ENCODE results near the gene MYO1A.

Gene MYO1A

DNA sequence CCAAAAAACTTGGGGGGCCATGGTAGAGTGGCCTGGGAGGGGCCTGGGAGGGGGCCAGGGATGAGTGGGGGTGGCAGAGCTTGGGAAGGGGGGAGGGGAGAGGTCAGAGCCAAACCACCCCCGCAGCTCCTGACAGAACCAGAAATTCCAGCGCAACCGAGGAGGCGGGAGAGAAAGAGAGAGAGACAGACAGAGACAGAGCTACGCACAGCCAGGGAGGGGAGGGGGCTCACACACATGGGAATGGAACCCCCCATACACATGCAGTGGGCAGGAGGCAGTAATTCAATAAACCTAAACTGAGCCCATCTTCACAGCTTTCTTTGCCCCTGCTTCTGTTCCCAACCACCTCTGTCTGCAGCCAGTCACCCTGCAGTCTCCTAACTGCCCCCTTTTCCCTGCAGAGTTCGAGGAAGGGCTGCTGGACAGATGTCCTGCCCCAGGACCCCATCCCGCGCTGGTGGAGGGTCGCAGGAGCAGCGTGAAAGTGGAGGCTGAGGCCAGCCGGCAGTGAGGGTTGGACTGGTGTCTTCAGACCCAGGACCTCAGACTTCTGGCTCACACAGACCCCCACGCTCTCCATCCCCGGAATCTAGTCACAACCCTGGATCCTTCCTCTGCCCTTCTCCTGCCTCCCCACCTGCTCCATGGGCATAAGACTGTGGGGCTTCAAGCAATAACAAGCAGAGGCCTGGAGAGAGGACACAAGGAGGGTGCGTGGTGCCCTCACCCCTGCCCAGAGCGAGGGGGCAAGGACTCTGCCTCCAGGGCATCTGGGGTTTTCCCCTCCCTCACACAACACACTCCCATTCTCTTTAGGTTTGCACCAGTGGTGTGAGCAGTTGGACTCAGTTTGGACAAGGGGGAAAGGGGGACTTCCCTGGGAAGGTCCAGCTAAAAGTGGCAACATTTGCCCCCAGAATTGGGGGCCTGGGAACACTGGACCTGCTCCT, 44.6 kb upstream of the MYO1A start:
- H3K27ac ChIP-seq, result peak overlapping the region; percentile 15; the same call in 1 of the 2 replicates
- TF ChIP-seq CTCF (conservative IDR thresholded peaks at IDR 0.05), result no peak

DNA sequence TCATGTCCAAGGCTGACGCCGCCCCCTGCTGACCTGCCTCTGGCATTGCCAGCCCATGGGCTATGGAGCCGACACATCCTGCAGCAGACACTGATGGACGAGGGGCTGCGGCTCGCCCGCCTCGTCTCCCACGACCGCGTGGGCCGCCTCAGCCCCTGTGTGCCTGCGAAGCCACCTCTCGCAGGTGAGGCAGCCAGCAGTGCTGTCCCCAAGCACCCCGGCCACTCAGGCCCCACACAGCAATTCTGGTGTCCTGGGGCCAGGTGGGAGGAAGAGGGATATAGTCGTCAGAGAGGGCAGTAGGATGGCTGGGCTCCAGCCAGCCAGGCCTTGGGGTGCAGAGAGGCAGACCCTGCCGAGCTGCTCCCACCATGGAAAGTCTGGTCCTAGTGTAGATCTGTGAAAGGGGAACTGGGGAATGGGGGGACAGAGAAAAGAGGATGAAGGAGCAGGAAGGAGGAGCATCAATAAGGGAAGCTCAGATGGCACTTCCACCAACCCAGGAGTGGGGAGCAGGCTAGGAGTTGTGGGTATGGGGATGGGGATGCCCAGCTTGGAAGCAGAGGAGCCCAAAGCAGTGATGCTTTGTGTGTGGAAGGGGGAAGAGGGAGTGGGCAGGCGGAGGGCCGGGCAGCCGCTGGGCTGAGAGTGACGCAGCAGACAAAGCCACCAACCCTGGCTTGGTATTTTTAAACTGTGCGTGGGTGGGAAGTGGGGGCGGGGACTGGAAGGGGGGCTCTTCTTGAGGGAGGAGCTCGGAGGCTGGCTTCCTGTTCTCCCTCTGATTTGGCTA, 43.7 kb upstream of the MYO1A start:
- no peak overlapping the region for H3K27ac ChIP-seq

GRCh38 chr12:57092876-57093414, 43.0 kb upstream of the MYO1A start:
- H3K27ac ChIP-seq, result no peak overlapping the region

More for the DNA sequence above, 43.7 kb upstream of the MYO1A start:
- peak; percentile 71 for TF ChIP-seq CTCF (conservative IDR thresholded peaks at IDR 0.05)

GRCh38 chr12:57092529-57092862, 42.6 kb upstream of the MYO1A start:
- TF ChIP-seq CTCF (conservative IDR thresholded peaks at IDR 0.05), result no peak
- no peak overlapping the region for H3K27ac ChIP-seq

More at GRCh38 chr12:57092876-57093414, 43.0 kb upstream of the MYO1A start:
- TF ChIP-seq CTCF (conservative IDR thresholded peaks at IDR 0.05), result no peak

DNA sequence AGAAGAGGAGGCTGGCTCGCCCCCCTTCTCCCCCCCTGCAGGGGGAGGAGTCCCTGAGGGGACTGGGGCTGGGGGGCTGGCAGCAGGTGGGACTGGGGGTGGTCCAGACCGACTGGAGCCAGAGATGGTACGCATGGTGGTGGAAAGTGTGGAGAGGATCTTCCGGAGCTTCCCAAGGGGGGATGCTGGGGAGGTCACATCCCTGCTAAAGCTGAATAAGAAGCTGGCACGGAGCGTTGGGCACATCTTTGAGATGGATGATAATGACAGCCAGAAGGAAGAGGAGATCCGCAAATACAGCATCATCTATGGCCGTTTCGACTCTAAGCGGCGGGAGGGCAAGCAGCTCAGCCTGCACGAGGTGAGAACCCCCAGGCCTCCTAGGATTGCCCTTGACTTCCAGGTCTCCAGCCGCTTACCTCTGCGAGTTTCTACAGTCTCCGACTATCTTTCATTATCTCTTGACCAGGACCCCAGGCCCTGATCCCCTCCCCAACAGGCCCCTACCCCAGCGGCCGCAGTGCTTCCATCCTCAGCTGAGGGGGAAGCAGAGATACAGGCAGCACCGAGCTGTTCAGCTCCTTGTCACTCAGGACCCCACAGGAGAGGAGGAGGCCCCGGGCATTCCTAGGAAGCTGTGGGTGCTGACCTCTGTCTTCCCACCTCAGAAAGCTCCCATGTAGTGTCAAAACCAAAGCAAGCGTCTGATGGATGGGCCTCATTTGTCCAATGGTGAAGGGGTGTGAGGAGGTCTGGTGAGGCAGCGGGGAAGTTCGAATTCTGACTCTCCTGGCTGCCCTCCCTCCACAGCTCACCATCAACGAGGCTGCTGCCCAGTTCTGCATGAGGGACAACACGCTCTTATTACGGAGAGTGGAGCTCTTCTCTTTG, 42.0 kb upstream of the MYO1A start:
- TF ChIP-seq CTCF (conservative IDR thresholded peaks at IDR 0.05), result no peak
- H3K27ac ChIP-seq, result no peak overlapping the region

GRCh38 chr12:57090924-57091637, 41.2 kb upstream of the MYO1A start:
- TF ChIP-seq CTCF (conservative IDR thresholded peaks at IDR 0.05), result no peak
- H3K27ac ChIP-seq, result no peak overlapping the region

Measured in VCaP (cell line).